GM12878 (cell line): ENCODE data around the gene TMEM223. TPM values are rescaled to one million over a fixed set of nuclear protein-coding genes. Genes with fewer than 3 reads are reported as not detected.

ENCODE experiments used
- ATF7 ChIP-seq: fragments of 450-650 bp; IDR thresholded peaks from 2 replicates; pipeline ENCODE4 v1.6.1; 2016; ENCODE audit warnings: low read depth, mild to moderate bottlenecking
- CUX1 ChIP-seq: IDR thresholded peaks from 2 replicates; pipeline ENCODE4 v1.6.1; 2012; ENCODE audit warnings: improper control_type of control experiment, low read depth, low read length; ENCODE audit not compliant: insufficient replicate concordance
- DPF2 ChIP-seq: fragments of 450-650 bp; IDR thresholded peaks from 2 replicates; pipeline ENCODE4 v1.6.1; 2017; ENCODE audit warnings: mild to moderate bottlenecking
- E2F8 ChIP-seq: fragments of 450-650 bp; IDR thresholded peaks from 2 replicates; pipeline ENCODE4 v1.6.1; 2018; ENCODE audit warnings: mild to moderate bottlenecking, low read depth, moderate library complexity; ENCODE audit not compliant: partially characterized antibody
- HCFC1 ChIP-seq: fragments of 150-350 bp; IDR thresholded peaks from 2 replicates; pipeline ENCODE4 v1.6.1; 2014; ENCODE audit warnings: low read length
- IRF3 ChIP-seq: fragments of 450-650 bp; IDR thresholded peaks from 2 replicates; pipeline ENCODE4 v1.6.1; 2014; ENCODE audit warnings: mild to moderate bottlenecking
- KLF5 ChIP-seq: fragments of 450-650 bp; IDR thresholded peaks from 2 replicates; pipeline ENCODE4 v1.6.1; 2014; ENCODE audit warnings: mild to moderate bottlenecking; ENCODE audit not compliant: partially characterized antibody
- MAX ChIP-seq: IDR thresholded peaks from 2 replicates; pipeline ENCODE4 v1.6.1; 2012; ENCODE audit warnings: low read depth, low read length, improper control_type of control experiment
- MEF2B ChIP-seq: fragments of 450-650 bp; IDR thresholded peaks from 2 replicates; pipeline ENCODE4 v1.6.1; 2018; ENCODE audit warnings: mild to moderate bottlenecking, moderate library complexity; ENCODE audit not compliant: partially characterized antibody, poor library complexity, severe bottlenecking
- POLR2A ChIP-seq: IDR thresholded peaks from 2 replicates; pipeline ENCODE4 v1.6.1; 2011; ENCODE audit warnings: low read depth, mild to moderate bottlenecking, low read length
- POLR2AphosphoS2 ChIP-seq: IDR thresholded peaks from 2 replicates; pipeline ENCODE4 v1.6.1; 2011; ENCODE audit warnings: low read depth, mild to moderate bottlenecking, low read length, improper control_type of control experiment, moderate library complexity
- POLR2AphosphoS5 ChIP-seq: IDR thresholded peaks from 2 replicates; pipeline ENCODE4 v1.6.1; 2011; ENCODE audit warnings: mild to moderate bottlenecking, low read length, inconsistent platforms
- RELA ChIP-seq: fragments of 450-650 bp; IDR thresholded peaks from 2 replicates; pipeline ENCODE4 v1.8.0; 2014; ENCODE audit warnings: borderline replicate concordance; ENCODE audit not compliant: partially characterized antibody
- TARDBP ChIP-seq: IDR thresholded peaks from 2 replicates; pipeline ENCODE4 v1.6.1; 2016; ENCODE audit warnings: borderline replicate concordance
- TBL1XR1 ChIP-seq: IDR thresholded peaks from 2 replicates; pipeline ENCODE4 v1.6.1; 2012; ENCODE audit warnings: low read depth, low read length, improper control_type of control experiment
- USF1 ChIP-seq: IDR thresholded peaks from 2 replicates; pipeline ENCODE4 v1.6.1; 2011; ENCODE audit warnings: borderline replicate concordance, low read depth, mild to moderate bottlenecking, moderate library complexity, mixed read lengths, low read length; ENCODE audit not compliant: insufficient read depth; ENCODE audit errors: extremely low read length
- ZBTB33 ChIP-seq: fragments of 450-650 bp; IDR thresholded peaks from 2 replicates; pipeline ENCODE4 v1.6.1; 2017; ENCODE audit warnings: mild to moderate bottlenecking
- polyA plus RNA-seq, 11 experiments: library from polyadenylated mRNA; depleted of rRNA in 4 of 11; unstranded in 6 of 11; stranded (reverse) in 5 of 11; fragments of >200 nt; fragmentation: Nextera tagmentation in 4 of 11; fragmentation: Illumina TruSeq in 1 of 11; extraction: Ambion mirVana in 4 of 11; extraction: Trizol in 1 of 11; gene quantifications; 1 replicate in 1 of 11; 2 replicates in 10 of 11; pipeline versions ENCODE4 v1.2.1 to v1.2.3, GENCODE V29; 2011 to 2016; ENCODE audit warnings: inconsistent platforms in 2 of 11, missing spikeins in 2 of 11, low read depth in 1 of 11
- total RNA-seq, 4 experiments: library from RNA; depleted of rRNA in 3 of 4; stranded (reverse); fragments of >200 nt in 3 of 4; fragmentation: Illumina TruSeq in 1 of 4; extraction: Trizol in 1 of 4; gene quantifications; 2 replicates each; pipeline versions ENCODE4 v1.2.1 to v1.2.3, GENCODE V29; 2013 to 2021

TMEM223 gene
- total and polyA plus RNA-seq, 10 of the 15 experiments (the other 5 are each of a cell fraction or from before 2014, with no cell fraction given): 5.3 to 33.2 (median 14.0) TPM

- TF ChIP-seq USF1: no peak
- TF ChIP-seq TARDBP: 0 out of 2 replicates have a peak, but pooled peaks have one; percentile 27
- no peak for TF ChIP-seq KLF5
- TF ChIP-seq IRF3: no peak
- TF ChIP-seq MAX: peak; percentile 60; the same call in 1 of the 2 replicates
- peak; percentile 73 for TF ChIP-seq DPF2
- peak; percentile 43; the same call in 1 of the 2 replicates for TF ChIP-seq ATF7
- TF ChIP-seq RELA: peak; percentile 33
- TF ChIP-seq MEF2B: no peak
- no peak for TF ChIP-seq E2F8
- peak; percentile 99 for TF ChIP-seq POLR2A
- peak; percentile 98 for TF ChIP-seq POLR2AphosphoS2
- peak; percentile 63 for TF ChIP-seq HCFC1
- TF ChIP-seq POLR2AphosphoS5: peak; percentile 94
- TF ChIP-seq TBL1XR1: peak; percentile 22; the same call in 1 of the 2 replicates
- no peak for TF ChIP-seq ZBTB33
- no peak for TF ChIP-seq CUX1
Measured at GRCh38 chr11:62787005-62787759, 4.6 kb downstream of the TMEM223 start, which contains the start of gene TMEM179B (continued).
